Fibroblast of skin of back (primary cell): Measurements from ENCODE around the gene C2CD2.
"Not testable (repeated sequence)": the region's sequence is repeated elsewhere in the genome, so short reads cannot be mapped to it uniquely, and the experiment has no call there.

Experiments used
- DNase-seq: peaks from one replicate; pipeline ENCODE4 v3.0.0-alpha.2; 2013

The C2CD2 gene

GRCh38 chr21:41974752-41975053 is 20.9 kb upstream of the C2CD2 start:
- no peak for DNase-seq

- DNase-seq = no peak
These were observed 20.3 kb upstream of the C2CD2 start for GRCh38 chr21:41973861-41974751.

- DNase-seq = no peak
These were observed 19.6 kb upstream of the C2CD2 start for GRCh38 chr21:41973427-41973831.

- DNase-seq = no peak
These were observed 18.8 kb upstream of the C2CD2 start for GRCh38 chr21:41972511-41973205.

DNA sequence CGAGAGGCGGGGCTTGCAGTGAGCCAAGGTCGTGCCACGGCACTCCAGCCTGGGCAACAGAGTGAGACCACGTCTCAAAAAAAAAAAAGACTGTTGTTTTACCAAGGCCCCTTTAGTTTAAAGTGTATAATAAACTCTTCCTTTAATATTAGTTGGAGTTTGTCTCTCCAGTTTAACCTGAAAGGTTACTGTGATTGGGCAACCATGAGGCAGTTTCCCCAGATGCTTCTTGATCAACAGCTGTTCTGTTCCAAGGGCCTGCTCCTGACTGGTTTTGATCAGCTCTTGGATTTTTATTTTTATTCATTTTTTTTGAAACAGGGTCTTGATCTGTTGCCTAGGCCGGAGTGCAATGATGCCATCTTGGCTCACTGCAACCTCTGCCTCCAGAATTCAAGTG is 18.1 kb upstream of the C2CD2 start:
- DNase-seq = no peak

DNA sequence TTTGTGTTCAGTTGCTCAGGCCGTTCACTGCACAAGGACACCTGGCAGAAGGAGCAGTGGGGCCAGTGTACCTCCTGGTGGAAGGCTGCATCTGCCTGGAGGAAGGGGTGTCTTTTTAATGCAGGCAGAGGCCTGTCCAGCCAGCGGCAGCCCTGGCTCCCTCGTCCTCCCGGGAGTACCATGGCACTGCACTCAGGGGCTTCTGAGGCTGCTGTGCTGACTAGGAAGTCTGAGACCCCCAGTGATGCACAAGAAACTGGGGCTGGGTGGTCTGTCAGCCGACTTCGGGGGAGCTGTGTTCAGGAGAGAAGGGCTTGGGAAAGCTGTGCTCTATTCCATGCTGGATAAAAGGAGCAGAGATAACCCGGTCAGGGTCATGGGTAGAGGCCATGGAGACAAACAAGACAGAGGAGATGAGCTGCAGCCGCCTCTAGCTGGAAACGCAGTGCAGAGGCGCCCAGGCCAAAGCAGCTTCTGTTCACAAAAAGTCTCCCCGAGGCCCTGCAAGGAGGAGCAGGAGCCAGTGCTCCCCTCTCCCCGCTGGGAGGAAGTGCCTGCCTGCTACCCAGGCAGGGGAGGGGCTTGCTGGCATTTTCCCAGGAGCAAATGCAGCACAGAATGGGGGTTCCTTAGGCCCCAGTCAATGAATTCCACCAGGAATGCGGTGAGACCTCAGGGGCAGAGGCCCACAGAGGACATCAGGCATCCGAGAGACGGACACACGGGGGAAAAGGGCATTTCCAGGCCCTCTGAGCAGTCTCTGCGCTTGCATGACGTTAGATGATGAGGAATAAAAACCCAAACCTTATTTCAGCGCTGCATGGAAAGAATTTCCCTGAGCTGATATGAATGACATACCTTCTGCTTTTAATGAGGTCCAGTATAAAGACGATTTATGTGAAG is 17.2 kb upstream of the C2CD2 start:
- DNase-seq = no peak

DNA sequence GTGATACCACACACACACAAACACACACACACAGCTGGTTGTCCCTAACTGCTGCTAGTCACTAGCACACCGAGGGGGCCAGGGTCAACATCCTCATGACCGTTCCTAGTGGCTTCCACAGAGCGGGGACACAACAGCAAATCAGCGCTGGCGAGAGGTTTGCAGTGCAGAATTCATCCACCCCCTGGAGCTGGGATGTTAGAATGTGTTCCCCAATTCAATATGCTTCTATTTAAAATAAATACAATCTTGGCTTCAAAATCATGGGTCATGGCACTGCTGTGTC is 16.2 kb upstream of the C2CD2 start:
- no peak for DNase-seq

- no peak for DNase-seq
These were observed 13.9 kb upstream of the C2CD2 start for GRCh38 chr21:41967708-41968107.

DNA sequence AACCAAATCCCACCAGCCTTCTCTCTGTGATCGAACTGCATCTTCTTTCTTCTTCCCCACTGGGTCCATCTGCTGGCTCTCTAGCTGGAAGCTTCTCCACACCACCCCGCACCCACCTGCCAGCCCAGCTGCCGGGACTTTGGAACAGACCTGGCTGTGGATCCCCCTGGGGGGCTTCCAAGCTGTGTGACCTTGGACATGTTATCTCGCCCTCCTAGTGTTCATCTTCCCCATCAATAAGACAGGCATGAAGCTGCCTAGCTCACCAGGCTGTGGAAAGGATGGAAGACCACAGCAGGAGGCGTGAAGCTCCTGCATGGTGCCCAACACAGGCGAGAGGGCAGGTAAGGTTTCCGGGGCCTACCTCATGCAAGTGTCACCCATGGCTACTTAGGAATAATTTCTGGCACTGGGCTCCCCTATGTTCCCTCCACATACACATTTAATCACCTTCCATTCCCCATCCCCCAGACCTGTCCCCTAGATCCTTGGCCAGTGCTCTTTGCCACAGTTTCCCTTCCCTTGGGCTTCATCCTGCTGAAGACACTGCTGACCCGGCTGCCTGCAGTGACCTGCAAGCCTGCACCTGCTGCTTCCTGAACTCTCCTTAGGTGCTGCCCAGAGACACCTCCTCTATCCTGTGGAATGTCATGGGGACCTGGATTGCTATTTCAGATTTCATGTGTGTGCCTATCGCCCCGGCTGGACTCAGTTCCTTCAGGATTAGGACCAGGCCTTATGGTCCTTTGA is 13.2 kb upstream of the C2CD2 start:
- no peak for DNase-seq

GRCh38 chr21:41966041-41966833 is 12.4 kb upstream of the C2CD2 start:
- DNase-seq = no peak

GRCh38 chr21:41965461-41966013 is 11.7 kb upstream of the C2CD2 start:
- no peak for DNase-seq

DNA sequence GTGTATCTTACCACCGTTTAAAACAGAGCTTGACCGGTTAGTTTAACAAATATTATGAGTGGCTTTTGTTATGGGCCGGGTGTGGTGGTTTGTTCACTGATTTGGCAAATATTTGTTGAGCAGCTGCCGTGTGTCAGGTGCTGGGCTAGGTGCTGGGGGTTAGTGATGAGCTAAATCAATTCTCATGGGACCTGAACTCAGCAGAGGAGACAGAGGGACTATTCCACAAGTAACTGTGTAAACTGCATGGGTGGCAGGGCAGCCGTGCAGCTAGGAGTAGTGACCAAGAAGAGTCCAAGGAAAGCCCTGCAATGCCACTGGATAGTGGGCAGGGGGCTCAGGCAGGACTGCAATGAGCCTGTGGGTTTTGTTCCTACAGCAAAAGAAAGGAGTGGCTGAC is 11.2 kb upstream of the C2CD2 start:
- DNase-seq = no peak

GRCh38 chr21:41964171-41964570 is 10.4 kb upstream of the C2CD2 start:
- DNase-seq = no peak

- no peak for DNase-seq
These were observed 8.7 kb upstream of the C2CD2 start for GRCh38 chr21:41962425-41962966.

- DNase-seq = no peak
These were observed 7.9 kb upstream of the C2CD2 start for GRCh38 chr21:41961753-41962152.

DNA sequence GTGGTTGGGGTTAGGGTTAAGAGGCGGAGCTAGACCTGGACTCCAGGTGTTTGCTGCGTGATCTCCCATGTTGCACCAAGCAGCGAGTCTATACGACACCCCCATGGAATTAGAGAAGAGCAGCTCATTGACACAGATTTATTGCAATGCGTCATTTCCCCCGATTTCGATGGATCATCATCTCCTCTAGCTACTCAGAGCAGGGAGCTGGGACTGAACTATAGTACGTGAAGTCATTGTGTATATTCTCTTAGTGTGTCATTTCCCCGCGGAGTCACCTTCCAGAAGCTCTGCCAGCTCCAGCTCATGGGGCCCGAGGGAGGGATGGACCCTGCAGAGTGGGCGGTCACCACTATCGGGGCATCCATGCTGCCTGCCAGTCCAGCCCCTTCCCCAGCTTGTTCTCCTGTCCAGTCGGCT is 7.5 kb upstream of the C2CD2 start:
- DNase-seq = no peak

DNA sequence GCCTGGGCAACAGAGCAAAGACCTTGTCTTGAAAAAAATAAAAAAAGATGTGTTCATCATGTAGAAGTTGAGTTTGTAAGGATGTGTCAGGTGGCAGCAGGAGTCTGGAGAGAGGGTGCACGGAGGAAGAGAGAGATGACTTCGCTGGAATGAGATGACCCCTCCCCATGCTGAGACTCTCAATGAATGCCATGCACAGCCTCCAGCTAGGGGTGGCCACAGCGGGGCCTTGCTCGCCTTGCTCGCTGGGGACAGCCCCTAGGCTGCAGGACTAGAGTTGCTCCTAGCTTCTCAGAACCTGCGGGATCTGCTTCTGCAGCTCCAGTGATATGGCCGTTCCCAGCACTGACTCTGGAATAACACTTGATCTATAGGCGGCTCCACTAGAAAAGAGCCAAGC is 6.6 kb upstream of the C2CD2 start:
- DNase-seq = no peak

GRCh38 chr21:41959697-41960096 is 5.9 kb upstream of the C2CD2 start:
- DNase-seq = not testable (repeated sequence)

- no peak for DNase-seq
These were observed 5.2 kb upstream of the C2CD2 start for GRCh38 chr21:41958886-41959563.

GRCh38 chr21:41957991-41958766 is 4.4 kb upstream of the C2CD2 start:
- peak; percentile 63 for DNase-seq
